ENCODE data around the gene SDSL. TPM values are rescaled to one million over a fixed set of nuclear protein-coding genes. Genes with fewer than 3 reads are reported as not detected.

Gene SDSL
- total RNA-seq, 2 donors from 2014 or later = 2.9 TPM; not detected in 1

- Mint-ChIP-seq H3K27ac (no peak overlapping the region), H3K9me3 (no peaks in the 10 kb centered on the region), H3K36me3 (no peaks in the 10 kb centered on the region)
- DNase-seq (ENCODE audit: low spot score in 2 of 2) (no peak), ATAC-seq (no peak)
Observed at GRCh38 chr12:113407931-113408600, 14.1 kb upstream of the SDSL start.

- no peak for DNase-seq (ENCODE audit: low spot score in 2 of 2)
- Mint-ChIP-seq H3K9me3 (no peaks in the 10 kb centered on the region), H3K27ac (no peak overlapping the region), H3K36me3 (no peaks in the 10 kb centered on the region)
- ATAC-seq = no peak
Observed at GRCh38 chr12:113408756-113409298, 13.4 kb upstream of the SDSL start.

DNA sequence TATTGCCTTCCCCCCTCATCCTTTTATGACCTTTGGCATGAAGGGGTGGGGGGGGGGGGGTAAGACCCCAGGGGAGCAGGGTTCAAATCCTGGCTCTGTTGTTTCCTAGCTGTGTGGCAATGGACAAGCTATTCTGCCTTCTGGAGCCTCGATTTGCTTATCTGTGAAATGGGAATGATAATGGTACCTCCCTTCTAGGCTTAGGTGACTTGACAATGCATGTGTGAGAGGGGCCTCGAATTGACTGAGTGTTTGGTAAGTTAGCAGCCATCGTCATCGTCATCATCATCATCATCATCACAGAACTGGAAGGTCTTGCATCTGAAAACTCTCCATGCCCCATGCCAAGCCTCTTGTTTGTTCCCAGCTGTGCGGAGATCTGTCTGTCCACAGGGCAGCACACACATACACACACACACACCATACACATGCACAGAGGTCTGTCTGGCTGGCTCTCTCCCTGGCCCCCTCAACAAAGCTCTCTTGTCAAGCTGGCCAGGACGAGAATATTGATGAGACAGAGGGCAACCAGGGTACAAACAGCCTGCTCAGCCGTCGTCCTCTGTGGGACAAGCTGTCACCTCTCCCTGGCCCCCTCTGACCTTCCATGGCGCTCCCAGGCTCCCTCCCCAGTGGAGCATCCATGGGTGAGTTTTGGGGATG, 12.6 kb upstream of the SDSL start:
- ATAC-seq = no peak
- no peaks in the 10 kb centered on the region for H3K9me3 Mint-ChIP-seq
- no peak for DNase-seq (ENCODE audit: low spot score in 2 of 2)
- H3K27ac Mint-ChIP-seq = no peak overlapping the region
- no peaks in the 10 kb centered on the region for H3K36me3 Mint-ChIP-seq

GRCh38 chr12:113413488-113413939, 8.7 kb upstream of the SDSL start:
- H3K36me3 Mint-ChIP-seq = no peaks in the 10 kb centered on the region
- DNase-seq (ENCODE audit: low spot score in 2 of 2) = no peak
- H3K27ac Mint-ChIP-seq = no peak overlapping the region
- ATAC-seq = no peak
- no peaks in the 10 kb centered on the region for H3K9me3 Mint-ChIP-seq

GRCh38 chr12:113414519-113415038, 7.6 kb upstream of the SDSL start:
- ATAC-seq = no peak
- no peak for DNase-seq (ENCODE audit: low spot score in 2 of 2)

GRCh38 chr12:113416091-113416754, 6.0 kb upstream of the SDSL start:
- DNase-seq (ENCODE audit: low spot score in 2 of 2) (no peak), ATAC-seq (no peak)
- Mint-ChIP-seq H3K36me3 (no peaks in the 10 kb centered on the region), H3K27ac (no peak overlapping the region), H3K9me3 (no peaks in the 10 kb centered on the region)

More at GRCh38 chr12:113414519-113415038, 7.6 kb upstream of the SDSL start:
- Mint-ChIP-seq H3K36me3 (no peaks in the 10 kb centered on the region), H3K27ac (no peak overlapping the region), H3K9me3 (no peaks in the 10 kb centered on the region)

- no peaks in the 10 kb centered on the region for H3K9me3 Mint-ChIP-seq
- H3K27ac Mint-ChIP-seq = no peak overlapping the region
- ATAC-seq (no peak), DNase-seq (ENCODE audit: low spot score in 2 of 2) (no peak)
- H3K36me3 Mint-ChIP-seq = no peaks in the 10 kb centered on the region
Observed at GRCh38 chr12:113418213-113418879, 3.8 kb upstream of the SDSL start.

- no peaks in the 10 kb centered on the region for H3K9me3 Mint-ChIP-seq
- no peaks in the 10 kb centered on the region for H3K36me3 Mint-ChIP-seq
- no peak overlapping the region for H3K27ac Mint-ChIP-seq
- DNase-seq (ENCODE audit: low spot score in 2 of 2) = no peak
- no peak for ATAC-seq
Observed at GRCh38 chr12:113420996-113421595, 1.1 kb upstream of the SDSL start.

- H3K9me3 Mint-ChIP-seq = no peaks in the 10 kb centered on the region
- DNase-seq (ENCODE audit: low spot score in 2 of 2) = no peak
- no peaks in the 10 kb centered on the region for H3K36me3 Mint-ChIP-seq
- no peak for ATAC-seq
- H3K27ac Mint-ChIP-seq = peak overlapping the region in 1 of 2 donors; percentile 89
Observed at GRCh38 chr12:113422886-113423669, 898 bp downstream of the SDSL start.

GRCh38 chr12:113424456-113424855, 2.3 kb downstream of the SDSL start:
- Mint-ChIP-seq H3K27ac (no peak overlapping the region), H3K9me3 (no peaks in the 10 kb centered on the region), H3K36me3 (no peaks in the 10 kb centered on the region)
- ATAC-seq (no peak), DNase-seq (ENCODE audit: low spot score in 2 of 2) (no peak)

GRCh38 chr12:113424915-113425823, 3.0 kb downstream of the SDSL start:
- Mint-ChIP-seq H3K27ac (no peak overlapping the region), H3K36me3 (no peaks in the 10 kb centered on the region), H3K9me3 (no peaks in the 10 kb centered on the region)
- DNase-seq (ENCODE audit: low spot score in 2 of 2) = peak in 1 of 2 donors; percentile 73
- peak; percentile 40 to 46 for ATAC-seq

- no peaks in the 10 kb centered on the region for H3K36me3 Mint-ChIP-seq
- H3K9me3 Mint-ChIP-seq = no peaks in the 10 kb centered on the region
- DNase-seq (ENCODE audit: low spot score in 2 of 2) = no peak
- no peak for ATAC-seq
- H3K27ac Mint-ChIP-seq = no peak overlapping the region
Observed at GRCh38 chr12:113425960-113426453, 3.8 kb downstream of the SDSL start.

DNA sequence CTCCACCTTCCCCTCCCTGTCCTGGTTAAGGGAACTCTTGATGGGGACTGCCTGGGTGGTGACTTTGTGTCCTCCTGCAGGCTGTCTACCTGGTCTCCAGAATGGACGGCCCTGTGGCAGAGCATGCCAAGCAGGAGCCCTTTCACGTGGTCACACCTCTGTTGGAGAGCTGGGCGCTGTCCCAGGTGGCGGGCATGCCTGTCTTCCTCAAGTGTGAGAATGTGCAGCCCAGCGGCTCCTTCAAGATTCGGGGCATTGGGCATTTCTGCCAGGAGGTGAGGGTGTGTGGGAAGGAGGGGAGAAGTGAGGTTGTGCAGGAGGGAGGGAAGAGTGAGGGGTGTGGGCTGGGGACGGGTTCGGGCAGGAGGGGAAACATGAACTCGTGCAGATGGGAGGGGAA, 5.7 kb downstream of the SDSL start:
- no peaks in the 10 kb centered on the region for H3K36me3 Mint-ChIP-seq
- DNase-seq (ENCODE audit: low spot score in 2 of 2) (no peak), ATAC-seq (no peak)
- H3K9me3 Mint-ChIP-seq = no peaks in the 10 kb centered on the region
- no peak overlapping the region for H3K27ac Mint-ChIP-seq

DNA sequence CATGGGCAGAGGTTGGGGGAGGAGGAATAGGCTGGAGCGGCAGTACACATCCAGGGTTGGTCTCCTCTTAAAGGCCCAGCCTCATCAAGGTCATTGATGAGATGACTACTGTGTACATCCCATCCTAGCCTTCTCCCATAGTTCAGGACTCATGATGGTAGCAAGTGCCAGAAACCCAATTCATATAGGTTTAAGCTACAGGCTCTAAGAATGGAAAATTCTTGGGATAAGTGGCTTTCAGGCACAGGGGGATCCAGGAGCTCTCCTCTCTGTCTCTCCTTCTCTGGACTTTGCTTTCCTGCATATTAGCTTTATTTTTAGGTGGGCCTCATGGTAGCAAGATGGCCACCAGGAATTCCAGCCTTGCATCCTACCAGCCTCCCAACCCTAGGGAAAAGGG, 6.3 kb downstream of the SDSL start:
- ATAC-seq = no peak
- H3K27ac Mint-ChIP-seq = no peak overlapping the region
- no peaks in the 10 kb centered on the region for H3K9me3 Mint-ChIP-seq
- DNase-seq (ENCODE audit: low spot score in 2 of 2) = no peak
- H3K36me3 Mint-ChIP-seq = no peaks in the 10 kb centered on the region

DNA sequence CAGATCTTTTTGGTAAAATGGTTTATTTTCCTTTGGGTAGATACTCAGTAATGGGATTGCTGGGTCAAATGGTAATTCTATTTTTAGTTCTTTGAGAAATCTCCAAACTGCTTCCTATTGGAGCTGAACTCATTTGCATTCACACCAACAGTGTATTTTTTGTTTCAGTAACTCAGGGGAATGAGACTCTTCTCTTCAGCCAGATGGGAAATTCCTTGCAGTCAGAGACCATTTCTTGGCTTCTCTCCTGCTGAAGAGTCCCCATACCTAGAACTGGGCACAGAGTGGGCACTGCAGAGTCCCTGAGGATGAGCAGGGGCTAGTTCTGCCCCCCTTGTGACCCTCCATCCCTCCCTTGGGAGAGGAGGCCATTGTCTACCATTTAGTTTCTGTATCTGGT, 10.8 kb downstream of the SDSL start:
- Mint-ChIP-seq H3K27ac (no peak overlapping the region), H3K36me3 (no peaks in the 10 kb centered on the region), H3K9me3 (no peaks in the 10 kb centered on the region)
- DNase-seq (ENCODE audit: low spot score in 2 of 2) (no peak), ATAC-seq (no peak)

Data from activated naive CD4-positive, alpha-beta T cell treated with anti-CD3 and anti-CD28 coated beads, Interleukin-2, amount 50 U/mL, for 72 hours (primary cell).